HCT116 (cell line): ENCODE measurements around the gene SYT9.

ENCODE experiments used
- CEBPB ChIP-seq: IDR thresholded peaks from 2 replicates; pipeline ENCODE4 v1.6.1; 2012; ENCODE audit warnings: low read depth
- ELF1 ChIP-seq: IDR thresholded peaks from 2 replicates; pipeline ENCODE4 v1.6.1; 2012; ENCODE audit warnings: low read depth, borderline replicate concordance
- EZH2 ChIP-seq: fragments of 200-600 bp; sonication (generic); IDR thresholded peaks from 2 replicates; pipeline ENCODE4 v1.6.1; 2017; ENCODE audit warnings: antibody characterized with exemption, mixed run types
- EZH2phosphoT487 ChIP-seq: fragments of 200-600 bp; IDR thresholded peaks from 2 replicates; pipeline ENCODE4 v1.6.1; 2018; ENCODE audit warnings: antibody characterized with exemption, borderline replicate concordance
- JUND ChIP-seq: IDR thresholded peaks from 2 replicates; pipeline ENCODE4 v1.6.1; 2012
- POLR2A ChIP-seq: IDR thresholded peaks from 2 replicates; pipeline ENCODE4 v1.7.0; 2011; ENCODE audit warnings: borderline replicate concordance; ENCODE audit not compliant: insufficient read depth, insufficient read length; ENCODE audit errors: extremely low read depth
- POLR2AphosphoS5 ChIP-seq: IDR thresholded peaks from 2 replicates; pipeline ENCODE4 v1.6.1; 2011; ENCODE audit warnings: mild to moderate bottlenecking, low read depth, low read length, moderate library complexity
- SIN3A ChIP-seq: IDR thresholded peaks from 2 replicates; pipeline ENCODE4 v1.6.1; 2012; ENCODE audit warnings: low read depth
- ZFX ChIP-seq: fragments of 450-650 bp; IDR thresholded peaks from 2 replicates; pipeline ENCODE4 v1.6.1; 2017
- ZNF274 ChIP-seq: fragments of 200-500 bp; sonication (Bioruptor generic); IDR thresholded peaks from 2 replicates; pipeline ENCODE4 v1.6.1; 2014; ENCODE audit warnings: mild to moderate bottlenecking, low read depth, low read length, inconsistent platforms
- TF ChIP-seq, protein P1 (sequence below), 3 experiments: fragments of 200-600 bp in 1 of 3; sonication (generic) in 1 of 3; IDR thresholded peaks in 2 of 3; conservative IDR thresholded peaks in 1 of 3; 2 replicates each; pipeline ENCODE4 v1.5.1; 2012 to 2017; ENCODE audit warnings: low read depth in 2 of 3, low read length in 2 of 3, antibody characterized with exemption in 1 of 3, borderline replicate concordance in 1 of 3, control low read depth in 1 of 3, mild to moderate bottlenecking in 1 of 3, mixed read lengths in 1 of 3, mixed run types in 1 of 3, moderate library complexity in 1 of 3; ENCODE audit not compliant: insufficient read depth in 1 of 3

DNA sequence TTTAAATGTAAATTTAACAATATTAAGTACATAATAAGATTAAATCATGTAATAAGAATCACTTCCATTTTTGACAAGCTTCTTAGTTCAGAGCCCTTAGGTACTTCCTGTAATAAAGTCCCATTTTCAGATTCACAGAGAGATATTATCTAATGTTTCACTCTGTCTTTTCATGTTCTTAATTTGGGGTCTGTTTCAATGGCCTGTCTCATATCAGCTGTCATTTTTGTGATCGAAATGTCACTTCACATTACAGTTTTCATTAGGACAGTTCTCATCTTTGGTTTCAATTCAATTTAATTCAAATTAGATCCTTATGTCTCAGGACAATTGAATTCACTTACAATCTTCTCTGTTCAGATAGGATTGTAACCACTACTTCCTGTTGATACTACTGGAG lies 211.0 kb downstream of the SYT9 start:
- TF ChIP-seq, protein P1, sequence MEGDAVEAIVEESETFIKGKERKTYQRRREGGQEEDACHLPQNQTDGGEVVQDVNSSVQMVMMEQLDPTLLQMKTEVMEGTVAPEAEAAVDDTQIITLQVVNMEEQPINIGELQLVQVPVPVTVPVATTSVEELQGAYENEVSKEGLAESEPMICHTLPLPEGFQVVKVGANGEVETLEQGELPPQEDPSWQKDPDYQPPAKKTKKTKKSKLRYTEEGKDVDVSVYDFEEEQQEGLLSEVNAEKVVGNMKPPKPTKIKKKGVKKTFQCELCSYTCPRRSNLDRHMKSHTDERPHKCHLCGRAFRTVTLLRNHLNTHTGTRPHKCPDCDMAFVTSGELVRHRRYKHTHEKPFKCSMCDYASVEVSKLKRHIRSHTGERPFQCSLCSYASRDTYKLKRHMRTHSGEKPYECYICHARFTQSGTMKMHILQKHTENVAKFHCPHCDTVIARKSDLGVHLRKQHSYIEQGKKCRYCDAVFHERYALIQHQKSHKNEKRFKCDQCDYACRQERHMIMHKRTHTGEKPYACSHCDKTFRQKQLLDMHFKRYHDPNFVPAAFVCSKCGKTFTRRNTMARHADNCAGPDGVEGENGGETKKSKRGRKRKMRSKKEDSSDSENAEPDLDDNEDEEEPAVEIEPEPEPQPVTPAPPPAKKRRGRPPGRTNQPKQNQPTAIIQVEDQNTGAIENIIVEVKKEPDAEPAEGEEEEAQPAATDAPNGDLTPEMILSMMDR (IDR thresholded peaks at IDR 0.05 in 2 of 3, conservative IDR thresholded peaks at IDR 0.05 in 1 of 3; ENCODE audit: borderline replicate concordance in 1 of 3, insufficient read depth in 1 of 3, low read depth in 2 of 3, low read length in 2 of 3): no peak
- TF ChIP-seq EZH2: no peak
- TF ChIP-seq ELF1: no peak
- no peak for TF ChIP-seq POLR2AphosphoS5
- no peak for TF ChIP-seq POLR2A
- TF ChIP-seq JUND: no peak
- TF ChIP-seq ZFX: no peak
- TF ChIP-seq ZNF274: no peak
- no peak for TF ChIP-seq CEBPB
- no peak for TF ChIP-seq EZH2phosphoT487
- TF ChIP-seq SIN3A: no peak
